Endothelial cell of hepatic sinusoid (primary cell): ENCODE measurements around the gene FNBP1L.

ENCODE experiments used
- in situ Hi-C: cut with HindIII; loops from 2 replicates; pipeline ENCODE4 v1.10.0; 2017; ENCODE audit warnings: low sequenced_read_pairs

Gene FNBP1L

GRCh38 chr1:93447481-93448291 is at the start of gene FNBP1L:
Gene FNBP1L, plus strand, starts transcription at chr1:93448118. Its CDS starts 164 bp downstream, at chr1:93448282.
- in situ Hi-C loops = no loop called here

DNA sequence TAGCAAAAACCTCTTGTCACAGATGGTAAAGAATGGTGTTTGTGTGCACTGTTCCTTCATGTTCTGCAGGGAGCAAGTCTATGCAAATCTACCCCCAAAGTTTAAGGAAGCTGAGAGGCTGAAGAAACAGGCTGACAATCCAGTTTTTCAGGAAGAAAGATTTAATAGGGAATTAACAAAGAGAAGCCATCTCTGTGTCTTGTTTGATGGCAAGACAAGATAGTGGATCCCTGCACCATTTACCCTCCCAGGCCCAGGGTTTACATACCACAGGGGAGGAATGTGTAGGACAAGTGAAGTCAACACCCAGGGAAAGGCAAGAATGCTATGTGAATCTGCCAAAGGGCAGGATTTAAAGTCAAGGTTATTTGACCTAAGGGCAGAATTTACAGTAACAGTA is 48.1 kb upstream of the FNBP1L start:
- in situ Hi-C loops = no loop called here

GRCh38 chr1:93408203-93408602 is 39.7 kb upstream of the FNBP1L start:
- in situ Hi-C loops = no loop called here

- in situ Hi-C loops = no loop called here
These were observed 36.9 kb upstream of the FNBP1L start for GRCh38 chr1:93411000-93411399.

- in situ Hi-C loops = no loop called here
These were observed 33.2 kb upstream of the FNBP1L start for GRCh38 chr1:93414749-93415148.

DNA sequence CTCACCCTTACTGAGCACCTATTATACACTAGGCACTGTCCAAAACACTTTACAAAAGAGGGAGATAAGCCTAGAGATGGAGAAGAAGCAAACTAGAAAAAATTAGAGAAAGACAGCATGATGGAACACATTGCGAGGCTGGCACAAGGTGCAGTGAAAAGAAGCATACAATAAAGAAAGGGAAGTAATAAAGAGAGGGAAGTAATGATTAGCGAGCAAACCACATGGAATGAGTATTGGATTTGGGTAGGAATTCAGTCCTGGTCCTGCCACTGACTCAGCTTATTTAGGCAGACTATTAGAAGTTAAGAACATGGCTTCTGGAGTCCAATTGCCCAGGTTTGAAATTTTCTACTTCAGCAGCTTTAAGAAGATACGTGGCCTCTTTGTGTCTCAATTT is 32.6 kb upstream of the FNBP1L start:
- in situ Hi-C loops = no loop called here

- in situ Hi-C loops = no loop called here
These were observed 31.7 kb upstream of the FNBP1L start for GRCh38 chr1:93416183-93416582.

DNA sequence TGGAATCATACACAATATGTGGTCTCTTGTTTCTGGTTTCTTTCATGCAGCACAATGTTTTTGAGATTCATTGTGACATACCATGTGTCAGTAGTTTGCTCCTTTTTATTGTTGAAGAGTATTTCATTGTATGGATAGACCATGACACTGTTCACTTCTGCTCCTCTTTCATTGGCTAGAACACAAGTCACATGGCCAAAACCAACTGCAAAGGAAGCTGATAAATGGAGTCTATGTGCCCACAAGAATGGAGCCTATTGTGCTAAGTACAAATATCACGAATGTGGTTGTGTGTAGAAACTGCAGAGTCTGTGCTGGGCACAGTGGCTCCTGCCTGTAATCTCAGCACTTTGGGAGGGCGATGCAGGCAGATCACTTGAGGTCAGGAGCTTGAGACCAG is 28.6 kb upstream of the FNBP1L start:
- in situ Hi-C loops = no loop called here

DNA sequence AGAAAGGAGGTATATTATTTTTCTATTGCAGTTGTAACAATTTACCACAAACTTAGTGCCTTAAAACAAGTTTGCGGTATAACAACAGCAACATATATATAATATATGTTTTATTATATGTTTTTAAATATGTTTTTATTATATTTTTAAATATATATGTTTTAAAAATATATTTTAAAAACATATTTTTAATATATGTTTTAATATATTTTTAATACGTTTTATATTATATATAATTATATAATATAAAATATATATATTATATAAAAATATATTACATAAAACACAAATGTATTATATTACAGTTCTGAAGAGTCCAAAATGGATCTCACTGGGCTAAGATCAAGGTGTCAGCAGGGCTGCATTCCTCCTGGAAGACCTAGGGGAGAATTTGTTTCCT is 27.5 kb upstream of the FNBP1L start:
- in situ Hi-C loops = no loop called here

DNA sequence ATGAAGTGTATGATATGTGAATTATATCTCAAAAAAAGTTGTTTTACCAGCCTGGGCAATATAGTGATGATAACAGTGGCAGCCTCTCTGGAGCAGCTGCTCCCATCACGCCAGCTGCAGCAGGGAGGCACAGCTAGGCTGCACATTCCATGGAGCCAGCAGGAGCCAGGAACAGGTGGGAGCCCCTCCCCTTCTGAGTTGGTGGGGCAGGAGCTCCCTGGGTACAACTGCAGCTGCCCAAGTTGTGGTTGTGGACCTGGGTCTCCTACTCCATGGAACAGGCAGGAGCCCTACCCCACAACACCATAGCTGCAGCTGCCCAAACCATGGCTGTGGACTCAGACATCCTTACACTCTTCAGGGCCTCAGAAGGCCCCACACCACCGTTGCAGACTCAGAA is 21.7 kb upstream of the FNBP1L start:
- in situ Hi-C loops = no loop called here

- in situ Hi-C loops = no loop called here
These were observed 20.3 kb upstream of the FNBP1L start for GRCh38 chr1:93427656-93428055.

DNA sequence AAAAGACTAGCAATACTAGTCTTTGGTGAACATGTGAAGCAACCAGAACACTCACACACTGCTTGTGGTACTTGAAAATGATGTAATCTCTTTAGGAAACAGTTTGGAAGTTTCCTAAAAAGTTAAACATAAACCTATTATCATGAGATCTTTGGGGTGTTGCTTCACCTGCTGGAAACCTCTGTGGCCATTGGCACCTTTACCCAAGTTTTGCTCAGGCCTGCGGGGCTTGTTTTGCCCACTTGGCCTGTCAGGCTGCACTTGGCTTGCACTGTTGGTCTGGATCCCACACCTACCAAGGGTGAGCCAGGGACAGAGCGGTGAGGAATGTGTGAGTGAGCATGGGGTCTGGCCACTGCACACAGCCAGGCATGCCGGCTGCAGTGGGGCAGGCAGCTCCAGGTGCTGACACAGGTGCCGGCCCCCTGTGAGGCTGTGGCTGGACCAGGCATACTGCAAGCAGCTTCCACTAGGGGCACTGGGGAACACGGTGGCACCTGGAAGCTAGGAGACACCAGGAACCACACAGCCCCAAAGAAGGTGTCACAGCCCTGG is 14.4 kb upstream of the FNBP1L start:
- in situ Hi-C loops = no loop called here

- in situ Hi-C loops = no loop called here
These were observed 13.8 kb upstream of the FNBP1L start for GRCh38 chr1:93434088-93434487.

DNA sequence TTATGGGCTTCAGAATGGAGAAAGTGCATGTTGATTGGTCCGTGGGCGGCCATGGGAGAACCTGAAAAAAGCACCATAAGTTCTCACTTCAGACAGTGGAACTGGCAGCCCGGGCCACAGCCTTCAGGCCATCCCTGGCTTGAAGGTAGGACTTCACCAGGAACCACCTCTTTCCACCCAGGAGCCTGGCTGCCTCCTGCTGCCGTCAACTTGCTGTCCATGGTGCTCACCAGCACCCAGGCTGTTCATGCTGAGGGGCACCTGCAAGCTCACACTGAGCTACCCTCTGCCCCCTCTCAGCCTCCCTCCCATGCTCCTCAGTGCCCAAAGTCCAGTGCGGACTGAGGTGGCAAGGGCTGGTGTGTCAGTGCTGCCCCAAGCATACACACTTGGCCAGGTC is 12.9 kb upstream of the FNBP1L start:
- in situ Hi-C loops = no loop called here

DNA sequence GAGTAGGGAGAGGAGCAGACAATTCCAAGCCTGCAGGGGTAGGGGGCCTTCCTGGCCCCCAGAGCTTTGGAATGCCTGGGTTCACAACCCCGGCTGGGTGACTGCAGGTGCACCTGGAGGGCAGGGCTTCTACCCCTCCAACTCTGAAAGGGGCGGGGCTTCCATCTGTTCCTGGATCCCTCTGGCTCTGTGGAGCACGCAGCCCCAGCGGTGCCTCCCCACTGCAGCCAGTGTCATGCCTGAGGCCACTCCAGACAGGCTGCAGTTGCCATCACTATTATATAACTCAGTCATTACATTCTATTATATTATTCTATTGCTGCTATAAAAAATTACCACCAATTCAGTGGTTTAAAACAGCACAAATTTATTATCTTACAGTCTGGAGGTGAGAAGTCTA is 12.5 kb upstream of the FNBP1L start:
- in situ Hi-C loops = no loop called here

DNA sequence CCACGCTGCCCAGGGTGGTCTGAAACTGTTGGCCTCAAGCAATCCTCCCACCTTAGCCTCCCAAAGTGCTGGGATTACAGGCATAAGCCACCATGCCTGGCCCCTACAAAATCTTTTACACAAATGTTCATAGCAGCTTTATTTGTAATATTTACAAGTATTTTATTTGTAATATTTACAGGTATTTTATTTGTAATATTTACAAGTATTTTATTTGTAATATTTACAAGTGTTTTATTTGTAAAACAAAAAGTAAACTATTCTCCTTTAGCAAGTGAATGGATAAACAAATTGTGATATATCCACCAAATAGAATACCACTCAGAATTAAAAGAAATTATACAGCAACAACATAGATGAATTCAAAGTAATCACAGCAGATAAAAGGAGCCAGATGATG is 11.4 kb upstream of the FNBP1L start:
- in situ Hi-C loops = no loop called here

GRCh38 chr1:93437976-93438605 is 9.8 kb upstream of the FNBP1L start:
- in situ Hi-C loops = no loop called here

- in situ Hi-C loops = no loop called here
These were observed 9.2 kb upstream of the FNBP1L start for GRCh38 chr1:93438716-93439115.

DNA sequence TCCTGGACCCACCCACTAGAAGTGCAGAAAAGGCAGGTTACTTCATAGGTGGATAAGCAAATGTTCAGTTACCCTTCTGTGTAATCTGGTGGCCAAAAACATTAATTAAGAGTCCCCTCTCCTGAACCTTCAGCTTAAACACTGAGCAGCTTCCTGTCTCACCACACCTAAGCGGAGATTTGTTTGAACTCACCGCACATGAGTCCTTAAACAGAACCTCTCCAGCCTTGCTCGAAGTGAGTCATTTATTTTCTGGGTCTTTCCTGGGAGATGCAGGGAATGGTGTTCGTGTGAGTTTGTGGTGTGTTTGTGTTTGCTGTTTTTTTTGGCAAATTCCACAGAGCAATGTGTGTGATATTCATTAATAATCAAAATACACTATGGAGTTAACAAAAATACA is 7.6 kb upstream of the FNBP1L start:
- in situ Hi-C loops = no loop called here

DNA sequence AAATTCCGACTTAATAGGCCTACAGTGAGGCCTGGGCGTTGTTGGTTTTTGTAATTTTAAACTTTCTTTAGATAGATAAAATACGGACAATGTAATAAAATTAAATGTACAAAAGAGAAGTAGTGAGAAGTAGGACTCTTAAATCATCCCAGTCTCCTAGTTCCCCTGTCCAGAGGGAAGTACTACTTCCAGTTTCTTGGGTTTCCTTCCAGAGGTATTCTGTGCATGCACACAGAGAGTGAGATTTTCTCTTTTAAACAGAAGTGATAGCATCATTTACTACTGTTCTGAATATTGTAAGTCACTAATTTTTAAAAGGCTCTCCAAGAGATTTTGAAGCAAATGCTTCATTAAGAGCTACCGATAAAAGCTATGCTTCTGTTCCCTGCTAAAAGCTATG is 7.2 kb upstream of the FNBP1L start:
- in situ Hi-C loops = no loop called here

- in situ Hi-C loops = no loop called here
These were observed 6.3 kb upstream of the FNBP1L start for GRCh38 chr1:93441589-93441988.

- in situ Hi-C loops = no loop called here
These were observed 5.8 kb upstream of the FNBP1L start for GRCh38 chr1:93442008-93442666.
